ENCODE data around the gene SYT14.

- TF ChIP-seq EZH2 (IDR thresholded peaks at IDR 0.05; ENCODE audit: low read length) (no peak), CTCF (optimal IDR thresholded peaks at IDR 0.05 in 1 of 3, IDR thresholded peaks at IDR 0.05 in 1 of 3, conservative IDR thresholded peaks at IDR 0.05 in 1 of 3; ENCODE audit: extremely low read depth in 1 of 3, insufficient read depth in 2 of 3, low read length in 3 of 3) (no peak)
Observed at GRCh38 chr1:210124736-210125135, 186.7 kb downstream of the SYT14 start.
